D721Med (cell line): Measurements from ENCODE around the gene DCUN1D1.

Experiments used
- DNase-seq: peaks from one replicate; pipeline ENCODE4 v3.0.0; 2011; ENCODE audit warnings: low spot score; ENCODE audit not compliant: insufficient read length
- FAIRE-seq: peaks from 2 replicates; lab custom pipeline; 2011; peaks lifted over from hg19 to GRCh38; lab: Jason Lieb, UNC
- CTCF ChIP-seq: IDR thresholded peaks from 2 replicates; pipeline ENCODE4 v1.5.1; 2012; ENCODE audit warnings: mild to moderate bottlenecking, control low read depth; ENCODE audit not compliant: insufficient read depth; ENCODE audit errors: missing control alignments

The DCUN1D1 gene

GRCh38 chr3:182989566-182989965, 9.2 kb upstream of the DCUN1D1 start:
- no peak for TF ChIP-seq CTCF
- FAIRE-seq = no peak
- no peak for DNase-seq

GRCh38 chr3:182986021-182986420, 5.7 kb upstream of the DCUN1D1 start:
- FAIRE-seq = no peak
- TF ChIP-seq CTCF = no peak

GRCh38 chr3:182983876-182984275, 3.5 kb upstream of the DCUN1D1 start:
- TF ChIP-seq CTCF = no peak
- DNase-seq (no peak), FAIRE-seq (no peak)

More at GRCh38 chr3:182986021-182986420, 5.7 kb upstream of the DCUN1D1 start:
- no peak for DNase-seq

- no peak for DNase-seq
- no peak for TF ChIP-seq CTCF
- FAIRE-seq = no peak
Measured at GRCh38 chr3:182981038-182981380, 671 bp upstream of the DCUN1D1 start.

- DNase-seq (no peak), FAIRE-seq (no peak)
- TF ChIP-seq CTCF = no peak
Measured at GRCh38 chr3:182979674-182980191, 605 bp downstream of the DCUN1D1 start.

- TF ChIP-seq CTCF = no peak
- no peak for DNase-seq
- no peak for FAIRE-seq
Measured at GRCh38 chr3:182979103-182979673, 1.1 kb downstream of the DCUN1D1 start.

- TF ChIP-seq CTCF = no peak
- FAIRE-seq (no peak), DNase-seq (no peak)
Measured at GRCh38 chr3:182978387-182978786, 2.0 kb downstream of the DCUN1D1 start.
